NCI-H2227 treated with DMSO at 0.1 percent for 48 hours (cell line): ENCODE data around the gene CYP21A2.
"Not testable (repeated sequence)": the region's sequence is repeated elsewhere in the genome, so short reads cannot be mapped to it uniquely, and the experiment has no call there.

Source experiments
- DNase-seq: peaks from one replicate; lab custom pipeline; 2025; lab: John Stamatoyannopoulos, UW

The CYP21A2 gene

GRCh38 chr6:32035283-32036013 lies 2.8 kb upstream of the CYP21A2 start:
- DNase-seq, result not testable (repeated sequence)

- not testable (repeated sequence) for DNase-seq
Measured at GRCh38 chr6:32037136-32037535, 1.1 kb upstream of the CYP21A2 start.

DNA sequence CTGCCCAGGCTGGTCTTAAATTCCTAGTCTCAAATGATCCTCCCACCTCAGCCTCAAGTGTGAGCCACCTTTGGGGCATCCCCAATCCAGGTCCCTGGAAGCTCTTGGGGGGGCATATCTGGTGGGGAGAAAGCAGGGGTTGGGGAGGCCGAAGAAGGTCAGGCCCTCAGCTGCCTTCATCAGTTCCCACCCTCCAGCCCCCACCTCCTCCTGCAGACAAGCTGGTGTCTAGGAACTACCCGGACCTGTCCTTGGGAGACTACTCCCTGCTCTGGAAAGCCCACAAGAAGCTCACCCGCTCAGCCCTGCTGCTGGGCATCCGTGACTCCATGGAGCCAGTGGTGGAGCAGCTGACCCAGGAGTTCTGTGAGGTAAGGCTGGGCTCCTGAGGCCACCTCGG lies 663 bp downstream of the CYP21A2 start:
- DNase-seq, result not testable (repeated sequence)

- not testable (repeated sequence) for DNase-seq
Measured at GRCh38 chr6:32039321-32040274, 1.4 kb downstream of the CYP21A2 start.

- DNase-seq, result not testable (repeated sequence)
Measured at GRCh38 chr6:32040299-32041049, 2.3 kb downstream of the CYP21A2 start.

DNA sequence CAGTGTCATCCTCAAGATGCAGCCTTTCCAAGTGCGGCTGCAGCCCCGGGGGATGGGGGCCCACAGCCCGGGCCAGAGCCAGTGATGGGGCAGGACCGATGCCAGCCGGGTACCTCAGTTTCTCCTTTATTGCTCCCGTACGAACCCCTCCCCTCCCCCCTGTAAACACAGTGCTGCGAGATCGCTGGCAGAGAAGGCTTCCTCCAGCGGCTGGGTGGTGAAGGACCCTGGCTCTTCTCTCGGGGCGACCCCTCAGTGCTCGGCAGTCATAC lies 2.8 kb downstream of the CYP21A2 start:
- not testable (repeated sequence) for DNase-seq

DNA sequence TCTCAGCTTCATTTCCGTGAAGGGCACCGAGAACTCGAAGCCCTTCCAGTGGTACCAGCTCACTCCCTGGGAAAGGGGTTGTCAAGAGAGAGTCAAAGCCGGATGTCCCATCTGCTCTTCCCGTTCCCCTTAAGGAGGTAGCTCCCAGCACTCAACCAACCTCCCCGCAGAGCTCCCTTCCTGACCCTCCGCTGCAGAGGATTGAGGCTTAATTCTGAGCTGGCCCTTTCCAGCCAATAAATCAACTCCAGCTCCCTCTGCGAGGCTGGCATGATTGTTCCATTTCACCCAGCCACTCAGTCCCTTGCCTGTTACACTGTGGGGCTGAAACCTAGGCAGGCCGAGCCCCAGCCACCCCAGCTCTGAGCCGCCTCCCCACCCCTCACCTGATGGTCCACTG lies 3.2 kb downstream of the CYP21A2 start:
- not testable (repeated sequence) for DNase-seq

- not testable (repeated sequence) for DNase-seq
Measured at GRCh38 chr6:32042276-32042675, 4.1 kb downstream of the CYP21A2 start.

DNA sequence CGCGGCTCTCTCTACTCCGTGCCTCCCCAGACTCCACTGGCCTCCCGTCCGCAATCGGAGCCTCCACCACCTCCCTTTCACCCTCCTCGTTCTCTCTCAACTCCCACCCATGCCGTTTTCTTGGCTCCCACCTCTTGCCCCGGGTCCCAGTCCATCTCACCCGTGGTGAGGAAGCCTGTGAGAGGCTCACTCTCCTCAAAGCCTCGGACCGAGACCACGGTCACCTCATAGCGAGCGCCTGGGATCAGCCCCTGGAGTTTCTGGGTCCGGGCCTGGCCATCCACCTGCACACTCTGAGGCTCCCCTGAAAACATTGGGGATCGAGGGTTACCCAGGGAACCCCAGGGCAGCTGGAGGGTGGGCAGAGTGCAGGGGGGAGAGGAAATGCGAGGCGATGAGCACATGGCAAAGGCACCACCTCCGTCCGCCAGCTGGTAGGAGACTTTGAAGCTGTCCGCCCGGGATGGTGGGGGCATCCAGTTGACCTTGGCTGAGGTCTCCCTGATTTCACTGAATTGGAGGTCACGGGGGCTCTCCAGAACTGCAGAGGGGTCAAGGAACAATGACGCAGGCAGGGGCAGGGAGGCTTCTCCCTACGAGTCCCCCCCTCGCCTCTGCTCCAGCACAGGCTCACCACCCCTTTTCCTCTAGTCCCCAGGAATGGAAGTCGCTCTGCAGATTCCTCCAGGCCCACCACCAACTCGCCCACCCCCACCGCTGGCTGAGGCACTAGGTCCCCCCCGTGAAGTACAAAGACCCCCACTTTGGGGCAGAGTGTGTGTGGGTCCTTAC lies 5.6 kb downstream of the CYP21A2 start:
- not testable (repeated sequence) for DNase-seq

DNA sequence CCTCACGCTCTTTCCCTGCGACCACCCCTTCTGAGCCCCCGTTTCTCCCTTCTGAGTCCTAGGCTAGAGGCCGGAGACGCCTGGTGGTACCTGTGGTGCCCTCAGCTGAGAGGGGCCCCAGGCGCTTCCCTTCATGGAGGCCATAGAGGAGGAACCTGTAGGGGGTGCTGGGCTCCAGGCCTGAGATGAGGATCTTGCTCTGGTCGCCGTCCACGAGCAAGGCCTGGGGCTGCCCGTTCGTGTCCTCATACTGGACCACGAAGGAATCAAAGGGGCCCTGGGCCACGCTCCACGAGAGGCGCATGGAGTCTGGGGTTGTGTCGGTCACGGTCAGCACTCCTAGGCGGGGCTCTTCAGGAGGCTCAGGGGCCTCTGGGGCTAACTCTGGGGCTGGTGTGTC lies 6.7 kb downstream of the CYP21A2 start:
- not testable (repeated sequence) for DNase-seq

DNA sequence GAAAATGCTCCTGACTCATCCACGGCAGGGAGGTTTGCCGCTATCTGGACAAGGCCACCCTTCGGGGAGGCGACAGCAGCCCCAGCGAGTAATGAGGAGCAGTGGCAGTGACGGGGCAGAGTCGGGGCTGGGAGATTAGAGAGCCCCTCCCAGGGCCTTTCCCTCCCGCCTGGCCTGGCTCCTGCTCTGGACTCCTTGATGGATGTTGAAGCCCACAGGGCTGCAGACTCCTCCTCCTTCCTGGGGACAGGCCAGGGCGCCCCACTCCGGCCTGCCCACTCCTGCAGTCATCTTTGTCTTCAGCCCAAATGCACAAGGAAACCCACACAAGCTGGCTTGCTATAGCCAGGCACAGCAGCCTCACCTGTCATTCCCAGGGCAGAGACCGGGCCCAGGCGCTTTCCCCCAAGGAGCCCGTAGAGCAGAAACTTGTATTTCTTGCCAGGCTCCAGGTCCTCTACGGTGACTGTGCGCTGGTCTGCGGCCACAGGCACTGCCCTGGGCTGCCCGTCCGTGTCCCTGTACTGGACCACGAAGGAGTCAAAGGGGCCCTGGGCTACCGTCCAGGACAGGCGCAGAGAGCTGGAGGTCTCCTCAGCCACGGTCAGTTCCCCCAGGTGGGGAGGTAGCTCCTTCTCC lies 7.7 kb downstream of the CYP21A2 start:
- DNase-seq, result no peak

- peak; percentile 1 for DNase-seq
Measured at GRCh38 chr6:32046450-32047083, 8.4 kb downstream of the CYP21A2 start.

- DNase-seq, result no peak
Measured at GRCh38 chr6:32047084-32047478, 8.9 kb downstream of the CYP21A2 start.

GRCh38 chr6:32047539-32047854 lies 9.3 kb downstream of the CYP21A2 start:
- DNase-seq, result no peak

- peak; percentile 1 for DNase-seq
Measured at GRCh38 chr6:32047855-32048766, 9.9 kb downstream of the CYP21A2 start.

- DNase-seq, result not testable (repeated sequence)
Measured at GRCh38 chr6:32049149-32049548, 10.9 kb downstream of the CYP21A2 start.

- DNase-seq, result not testable (repeated sequence)
Measured at GRCh38 chr6:32049736-32050135, 11.5 kb downstream of the CYP21A2 start.

DNA sequence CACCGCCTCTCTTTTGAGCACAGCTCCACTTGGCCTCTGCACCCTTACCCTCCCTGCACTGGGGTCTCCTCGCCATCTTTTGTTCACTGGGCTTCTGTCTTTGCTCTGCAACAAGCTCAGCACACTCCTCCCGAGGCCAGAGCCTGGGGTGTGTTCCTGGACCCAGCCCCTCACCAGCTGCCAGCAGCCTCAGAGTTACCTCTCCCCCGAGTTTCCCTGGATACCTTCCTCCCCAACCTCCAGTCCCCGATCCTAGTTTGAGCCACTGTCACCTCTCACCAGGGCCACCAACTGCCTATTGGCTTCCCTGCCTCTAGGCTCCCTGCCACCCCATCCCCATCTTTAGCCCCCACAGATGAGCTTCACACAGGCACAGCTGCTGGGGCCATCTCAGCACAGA lies 12.3 kb downstream of the CYP21A2 start:
- no peak for DNase-seq

- not testable (repeated sequence) for DNase-seq
Measured at GRCh38 chr6:32052626-32053025, 14.4 kb downstream of the CYP21A2 start.

- not testable (repeated sequence) for DNase-seq
Measured at GRCh38 chr6:32053314-32053713, 15.1 kb downstream of the CYP21A2 start.
